Lung (tissue), 12 donors: ENCODE data around the gene LY9. TPM values are rescaled to one million over a fixed set of nuclear protein-coding genes. Genes with fewer than 3 reads are reported as not detected.

Experiments used
- ATAC-seq: fragments of 200-7000 bp; cut with Tn5 transposase; one replicate; pipeline ENCODE4 v1.9.1; 2020; ENCODE audit warnings: moderate number of reproducible peaks; ENCODE audit not compliant: insufficient read depth, low FRiP score
- DNase-seq, 3 donors: peaks; one replicate each; pipeline ENCODE4 v3.0.0-alpha.2; 2013 to 2017
- H3K27ac ChIP-seq, 2 donors: one replicate each; pipeline ENCODE4 v1.5.1; 2013; ENCODE audit warnings: mild to moderate bottlenecking in 2 of 2, moderate library complexity in 2 of 2, control low read depth in 1 of 2, inconsistent platforms in 1 of 2, low read depth in 1 of 2, low read length in 1 of 2
- H3K27me3 ChIP-seq, 3 donors: one replicate each; pipeline ENCODE4 v1.5.1; 2013; ENCODE audit warnings: low read length in 2 of 3; ENCODE audit not compliant: control insufficient read depth in 3 of 3, insufficient read depth in 3 of 3
- H3K36me3 ChIP-seq, 4 donors: one replicate each; pipeline ENCODE4 v1.5.1; 2013; ENCODE audit warnings: low read length in 4 of 4, mild to moderate bottlenecking in 1 of 4, moderate library complexity in 1 of 4; ENCODE audit not compliant: control insufficient read depth in 4 of 4, insufficient read depth in 4 of 4
- H3K4me1 ChIP-seq, 5 donors: one replicate each; pipeline ENCODE4 v1.5.1; 2013; ENCODE audit warnings: low read length in 5 of 5, mild to moderate bottlenecking in 2 of 5, moderate library complexity in 1 of 5; ENCODE audit not compliant: control insufficient read depth in 5 of 5, insufficient read depth in 5 of 5
- H3K4me3 ChIP-seq: one replicate; pipeline ENCODE4 v1.5.1; 2013; ENCODE audit warnings: mild to moderate bottlenecking, control low read depth, moderate library complexity
- H3K9ac ChIP-seq, 2 donors: one replicate each; pipeline ENCODE4 v1.5.1; 2013; ENCODE audit warnings: low read length in 2 of 2, control low read depth in 1 of 2; ENCODE audit not compliant: insufficient read depth in 1 of 2
- H3K9me3 ChIP-seq, 4 donors: one replicate each; pipeline ENCODE4 v1.5.1; 2013; ENCODE audit warnings: low read length in 3 of 4, mild to moderate bottlenecking in 1 of 4, moderate library complexity in 1 of 4; ENCODE audit not compliant: control insufficient read depth in 4 of 4, insufficient read depth in 3 of 4
- WGBS, 2 donors: extraction: QIAGEN DNeasy Blood & Tissue Kit; methylation state at CpG; one replicate each; pipeline ENCODE4 v1.1.7; 2013; 5-methylcytosine and 5-hydroxymethylcytosine counted together
- polyA plus RNA-seq, 2 donors: library from polyadenylated mRNA; stranded (reverse); fragments of 200-250 nt; gene quantifications; one replicate each; pipeline ENCODE4 v1.2.1, GENCODE V29; 2013
- total RNA-seq, 2 donors: library from RNA; depleted of rRNA in 1 of 2; stranded (reverse); fragments of >200 nt in 1 of 2; gene quantifications; one replicate each; pipeline ENCODE4 v1.2.1, GENCODE V29; 2014 to 2021
- TF ChIP-seq, protein P1 (sequence below): IDR thresholded peaks from 2 replicates; pipeline ENCODE4 v1.5.1; 2012; ENCODE audit warnings: mild to moderate bottlenecking; ENCODE audit errors: control extremely low read depth, extremely low read depth
- donor health status: control.
- donor health status: control.
- donor health status: Bipolar disorder and iron deficiency.
- donor health status: healthy.
- donor health status: DM: yes; HTN: yes; CAD: no.

Gene LY9
- total and polyA plus RNA-seq, 4 donors: 0.94 to 3.4 (median 1.4) TPM

DNA sequence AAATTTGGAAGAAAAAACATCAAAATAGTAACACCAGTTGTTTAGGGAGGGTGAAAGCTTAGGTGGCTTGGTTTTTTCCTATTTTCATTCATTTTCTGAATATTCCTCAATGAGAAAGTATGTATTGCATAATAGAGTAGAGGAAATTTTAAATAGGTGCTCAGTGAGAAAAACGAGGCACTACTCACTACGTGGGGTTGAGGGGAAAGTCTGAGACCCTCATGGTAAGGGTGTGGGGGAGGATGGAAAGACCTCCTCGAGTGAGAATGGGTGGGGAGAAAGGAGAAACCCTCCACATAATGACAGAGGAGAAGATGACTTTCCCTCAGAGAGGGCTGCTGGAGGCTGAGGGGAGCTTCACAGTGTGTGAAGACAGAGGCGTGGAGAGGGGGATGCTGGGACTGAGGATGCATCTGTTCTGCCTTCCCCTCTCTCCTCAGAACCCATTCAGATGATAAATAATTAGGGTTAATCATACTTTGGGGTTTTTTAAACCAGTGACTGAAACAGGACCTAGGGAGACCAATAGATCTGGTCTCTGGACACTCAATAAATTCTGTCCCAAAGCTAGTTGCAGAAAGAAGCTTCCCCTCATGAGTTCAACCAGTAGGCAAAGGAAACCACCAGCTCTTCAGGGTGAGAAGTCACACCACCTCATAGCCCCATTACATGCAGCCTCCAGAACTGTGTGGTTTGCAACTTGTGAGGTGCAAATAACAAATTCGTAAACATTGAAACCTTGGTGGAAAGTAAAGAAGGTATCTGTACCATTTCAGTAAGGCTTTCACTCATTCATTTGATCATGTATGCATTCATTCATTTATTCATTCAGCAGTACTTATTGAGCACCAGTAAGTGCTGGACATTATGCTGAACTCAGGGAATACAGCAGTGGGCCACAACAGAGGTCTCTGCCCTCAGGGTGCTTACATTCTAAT lies 39.8 kb upstream of the LY9 start:
- Histone ChIP-seq H3K4me3 (no peak overlapping the region), H3K9ac (no peak overlapping the region), H3K9me3 (peaks cover 0 to 1% (median 0%) of the 10 kb centered on the region in 4 donors), H3K27ac (no peak overlapping the region), H3K36me3 (no peaks in the 10 kb centered on the region), H3K27me3 (no peaks in the 10 kb centered on the region), H3K4me1 (no peaks in the 10 kb centered on the region)
- TF ChIP-seq, protein P1, sequence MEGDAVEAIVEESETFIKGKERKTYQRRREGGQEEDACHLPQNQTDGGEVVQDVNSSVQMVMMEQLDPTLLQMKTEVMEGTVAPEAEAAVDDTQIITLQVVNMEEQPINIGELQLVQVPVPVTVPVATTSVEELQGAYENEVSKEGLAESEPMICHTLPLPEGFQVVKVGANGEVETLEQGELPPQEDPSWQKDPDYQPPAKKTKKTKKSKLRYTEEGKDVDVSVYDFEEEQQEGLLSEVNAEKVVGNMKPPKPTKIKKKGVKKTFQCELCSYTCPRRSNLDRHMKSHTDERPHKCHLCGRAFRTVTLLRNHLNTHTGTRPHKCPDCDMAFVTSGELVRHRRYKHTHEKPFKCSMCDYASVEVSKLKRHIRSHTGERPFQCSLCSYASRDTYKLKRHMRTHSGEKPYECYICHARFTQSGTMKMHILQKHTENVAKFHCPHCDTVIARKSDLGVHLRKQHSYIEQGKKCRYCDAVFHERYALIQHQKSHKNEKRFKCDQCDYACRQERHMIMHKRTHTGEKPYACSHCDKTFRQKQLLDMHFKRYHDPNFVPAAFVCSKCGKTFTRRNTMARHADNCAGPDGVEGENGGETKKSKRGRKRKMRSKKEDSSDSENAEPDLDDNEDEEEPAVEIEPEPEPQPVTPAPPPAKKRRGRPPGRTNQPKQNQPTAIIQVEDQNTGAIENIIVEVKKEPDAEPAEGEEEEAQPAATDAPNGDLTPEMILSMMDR: no peak
- DNase-seq (no peak), ATAC-seq (no peak)
- WGBS, 2 donors: 69 to 72% methylated on average over 5 of the region's 5 CpGs

DNA sequence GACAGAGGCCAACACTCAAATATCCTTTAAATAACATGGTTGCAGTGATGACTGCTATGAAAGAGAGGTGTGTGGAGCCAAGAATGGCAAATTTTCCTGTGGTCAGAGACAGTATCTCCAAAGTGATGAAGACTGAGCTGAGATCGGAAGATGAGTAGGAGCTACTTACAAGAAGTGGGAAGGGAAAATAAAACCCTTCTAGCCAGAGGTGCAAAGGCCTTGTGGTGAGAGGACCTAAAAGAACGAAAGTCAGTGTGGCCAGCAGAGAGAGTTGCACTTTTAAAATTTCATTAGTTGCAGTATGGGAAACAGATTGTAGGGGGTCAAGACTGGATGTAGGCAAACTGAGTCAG lies 39.1 kb upstream of the LY9 start:
- no peak for DNase-seq
- H3K4me3 ChIP-seq: no peak overlapping the region
- TF ChIP-seq, protein P1: no peak
- H3K9me3 ChIP-seq: peaks cover 0 to 1% (median 0%) of the 10 kb centered on the region in 4 donors
- H3K27me3 ChIP-seq: no peaks in the 10 kb centered on the region
- WGBS, 2 donors: 91% methylated on average over 2 of the region's 2 CpGs
- H3K4me1 ChIP-seq: no peaks in the 10 kb centered on the region
- no peak for ATAC-seq
- no peak overlapping the region for H3K27ac ChIP-seq
- no peaks in the 10 kb centered on the region for H3K36me3 ChIP-seq
- H3K9ac ChIP-seq: no peak overlapping the region

DNA sequence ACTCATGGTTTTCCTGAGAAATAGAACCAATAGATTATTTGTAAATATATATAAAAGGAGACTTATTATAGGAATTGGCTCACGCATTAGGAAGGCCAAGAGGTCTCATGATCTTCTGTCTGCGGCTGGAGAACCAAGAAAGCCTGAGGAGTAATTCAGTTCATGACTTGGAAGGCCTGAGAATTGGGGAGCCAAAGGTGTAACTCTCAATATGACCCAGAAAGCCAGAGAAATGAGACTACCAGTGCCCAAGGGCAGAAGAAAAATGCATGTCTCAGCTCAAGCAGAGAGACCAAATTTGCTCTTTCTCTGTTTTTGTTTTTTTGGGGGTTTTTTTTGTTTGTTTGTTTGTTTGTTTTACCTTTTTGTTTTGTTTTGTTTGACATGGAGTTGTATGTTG lies 37.5 kb upstream of the LY9 start:
- WGBS, 2 donors: 96 to 100% methylated on average over 2 of the region's 2 CpGs
- no peaks in the 10 kb centered on the region for H3K4me1 ChIP-seq

More for the DNA sequence above, 37.5 kb upstream of the LY9 start:
- H3K9ac ChIP-seq: no peak overlapping the region
- H3K9me3 ChIP-seq: peaks cover 0 to 1% (median 0%) of the 10 kb centered on the region in 4 donors
- H3K4me3 ChIP-seq: no peak overlapping the region
- TF ChIP-seq, protein P1: no peak
- no peak for ATAC-seq
- DNase-seq: no peak
- H3K27ac ChIP-seq: no peak overlapping the region
- H3K27me3 ChIP-seq: no peaks in the 10 kb centered on the region
- no peaks in the 10 kb centered on the region for H3K36me3 ChIP-seq
